OCI-LY7 (cell line): Measurements from ENCODE around the gene ZDHHC14. TPM values are rescaled to one million over a fixed set of nuclear protein-coding genes. Genes with fewer than 3 reads are reported as not detected.

Experiments
- BruUV-seq: library from RNA; stranded (reverse); fragments of 400-500 nt; replicated peaks from 2 replicates; lab custom pipeline; 2021; lab: Mats Ljungman, UMichigan
- CTCF ChIA-PET: fragments of 300-600 bp; sonication (Branson Sonifier 250); formaldehyde crosslinking; loops from one replicate; lab custom pipeline; 2022; ENCODE audit warnings: antibody characterized with exemption; ENCODE audit not compliant: unreplicated experiment; lab: Charles Lee
- POLR2A ChIA-PET: fragments of 300-600 bp; sonication (Branson Sonifier 250); formaldehyde crosslinking; loops from one replicate; lab custom pipeline; 2022; ENCODE audit warnings: antibody characterized with exemption; lab: Charles Lee
- DNase-seq: peaks from one replicate; pipeline ENCODE4 v3.0.0-alpha.2; 2015; ENCODE audit warnings: low spot score
- H2AFZ ChIP-seq: fragments of 200-600 bp; sonication (generic), shearing (Covaris generic); 2 replicates; pipeline ENCODE4 v1.6.1; 2014; ENCODE audit warnings: mild to moderate bottlenecking, antibody characterized with exemption, low read length, moderate library complexity
- H3K27ac ChIP-seq: fragments of 200-600 bp; sonication (generic); 2 replicates; pipeline ENCODE4 v1.5.1; 2014; ENCODE audit warnings: mixed run types, low read depth, mild to moderate bottlenecking, moderate library complexity, low read length, inconsistent platforms; ENCODE audit not compliant: poor library complexity, severe bottlenecking
- H3K36me3 ChIP-seq: fragments of 200-600 bp; sonication (generic); 2 replicates; pipeline ENCODE4 v1.6.1; 2014; ENCODE audit warnings: mild to moderate bottlenecking, antibody characterized with exemption, low read length, moderate library complexity, mixed read lengths; ENCODE audit not compliant: insufficient read depth
- H3K4me1 ChIP-seq: fragments of 200-600 bp; sonication (generic); 2 replicates; pipeline ENCODE4 v1.5.1; 2014; ENCODE audit warnings: mild to moderate bottlenecking, low read length; ENCODE audit not compliant: insufficient read depth, poor library complexity, severe bottlenecking
- H3K4me2 ChIP-seq: fragments of 200-600 bp; sonication (generic); 2 replicates; pipeline ENCODE4 v1.6.1; 2014; ENCODE audit warnings: mild to moderate bottlenecking, low read length
- H3K4me3 ChIP-seq: fragments of 200-600 bp; sonication (generic); 2 replicates; pipeline ENCODE4 v1.5.1; 2014; ENCODE audit warnings: mild to moderate bottlenecking, low read depth, low read length; ENCODE audit not compliant: poor library complexity, severe bottlenecking
- H3K79me2 ChIP-seq: fragments of 200-600 bp; sonication (generic); 2 replicates; pipeline ENCODE4 v1.6.1; 2016; ENCODE audit warnings: low read depth, mild to moderate bottlenecking, low read length, moderate library complexity, mixed read lengths; ENCODE audit not compliant: insufficient read depth
- H3K9me2 ChIP-seq: fragments of 200-600 bp; sonication (generic); 2 replicates; pipeline ENCODE4 v1.6.1; 2016; ENCODE audit warnings: mild to moderate bottlenecking, low read length, mixed read lengths; ENCODE audit not compliant: insufficient read depth
- H3K9me3 ChIP-seq: fragments of 200-600 bp; sonication (generic); 2 replicates; pipeline ENCODE4 v1.6.1; 2014; ENCODE audit warnings: mild to moderate bottlenecking, mixed run types, low read length, mixed read lengths
- H4K20me1 ChIP-seq: fragments of 200-600 bp; sonication (generic); 2 replicates; pipeline ENCODE4 v1.6.1; 2014; ENCODE audit warnings: mild to moderate bottlenecking, antibody characterized with exemption, low read length, moderate library complexity, mixed read lengths; ENCODE audit not compliant: insufficient read depth
- CTCF ChIP-seq: fragments of 200-600 bp; sonication (generic); conservative IDR thresholded peaks from 2 replicates; pipeline ENCODE4 v1.5.1; 2014; ENCODE audit warnings: mild to moderate bottlenecking, antibody characterized with exemption, low read length, moderate library complexity, mixed read lengths
- EZH2phosphoT487 ChIP-seq: fragments of 200-600 bp; sonication (generic); IDR thresholded peaks from 2 replicates; pipeline ENCODE4 v1.6.1; 2018; ENCODE audit warnings: low read depth, borderline replicate concordance, mild to moderate bottlenecking, mixed run types, antibody characterized with exemption, low read length, moderate library complexity, mixed read lengths
- intact Hi-C: fragments of 100-400 bp; cut with micrococcal nuclease; formaldehyde crosslinking; loops from one replicate; pipeline ENCODE4 v1.10.0; 2022; ENCODE audit not compliant: unreplicated experiment
- total RNA-seq, 2 experiments: library from RNA; depleted of rRNA in 1 of 2; stranded (reverse); fragments of >200 nt in 1 of 2; shearing (Covaris generic) in 1 of 2; gene quantifications; 2 replicates each; pipeline ENCODE4 v1.2.3, GENCODE V29; 2014 to 2022

ZDHHC14 gene
- total RNA-seq, 2 experiments from 2014 or later, result 0.69 to 3.0 TPM

- Histone ChIP-seq H3K79me2 (no peaks in the 10 kb centered on the region), H3K9me3 (no peaks in the 10 kb centered on the region), H2AFZ (no peak overlapping the region), H3K4me3 (no peak overlapping the region), H3K9me2 (no peaks in the 10 kb centered on the region), H3K36me3 (no peaks in the 10 kb centered on the region), H3K4me1 (no peaks in the 10 kb centered on the region), H3K27ac (no peak overlapping the region), H3K4me2 (no peak overlapping the region), H4K20me1 (no peaks in the 10 kb centered on the region)
- no peak for TF ChIP-seq EZH2phosphoT487
- ChIA-PET POLR2A (interaction anchor here (0.5 to 1.6 kb wide), 3 partner anchors 18 to 33 kb away, joined by 3 to 4 read pairs (median 4); no protein-coding TSS in a partner anchor), CTCF (no interaction called here)
- no TSS peak for BruUV-seq
- DNase-seq, result no peak
- intact Hi-C loops, result no loop called here
These were observed 144.4 kb downstream of the ZDHHC14 start for GRCh38 chr6:157525292-157525889.

- Histone ChIP-seq H3K9me3 (no peaks in the 10 kb centered on the region), H3K27ac (no peak overlapping the region), H3K79me2 (no peaks in the 10 kb centered on the region), H3K4me2 (no peak overlapping the region), H3K36me3 (no peaks in the 10 kb centered on the region), H3K9me2 (no peaks in the 10 kb centered on the region), H4K20me1 (no peaks in the 10 kb centered on the region), H2AFZ (no peak overlapping the region), H3K4me3 (no peak overlapping the region), H3K4me1 (no peaks in the 10 kb centered on the region)
- POLR2A ChIA-PET, result no interaction called here
- TF ChIP-seq EZH2phosphoT487, result no peak
- TF ChIP-seq CTCF, result no peak
- intact Hi-C loops, result no loop called here
- CTCF ChIA-PET, result no interaction called here
- no peak for DNase-seq
- no TSS peak for BruUV-seq
These were observed 145.0 kb downstream of the ZDHHC14 start for GRCh38 chr6:157525918-157526425.

- H3K79me2 ChIP-seq, result no peaks in the 10 kb centered on the region
- intact Hi-C loops, result no loop called here
- DNase-seq, result peak; percentile 14
- H3K9me2 ChIP-seq, result no peaks in the 10 kb centered on the region
- H3K4me1 ChIP-seq, result no peaks in the 10 kb centered on the region
- H3K9me3 ChIP-seq, result no peaks in the 10 kb centered on the region
- BruUV-seq, result no TSS peak
- H2AFZ ChIP-seq, result no peak overlapping the region
- CTCF ChIA-PET, result no interaction called here
- no peak overlapping the region for H3K4me3 ChIP-seq
- H3K4me2 ChIP-seq, result no peak overlapping the region
- no peaks in the 10 kb centered on the region for H3K36me3 ChIP-seq
- POLR2A ChIA-PET, result interaction anchor here (0.5 to 1.4 kb wide), 3 partner anchors 9 to 673 kb away, joined by 3 to 7 read pairs (median 4); no protein-coding TSS in a partner anchor
- TF ChIP-seq CTCF (no peak), EZH2phosphoT487 (no peak)
- no peak overlapping the region for H3K27ac ChIP-seq
- no peaks in the 10 kb centered on the region for H4K20me1 ChIP-seq
These were observed 146.5 kb downstream of the ZDHHC14 start for GRCh38 chr6:157527471-157527907.
